NAMALWA (cell line): Measurements from ENCODE around the gene TRAF3IP3.

Source experiments
- DNase-seq: peaks from one replicate; pipeline ENCODE4 v3.0.0-alpha.2; 2015; ENCODE audit warnings: low spot score

The TRAF3IP3 gene

DNA sequence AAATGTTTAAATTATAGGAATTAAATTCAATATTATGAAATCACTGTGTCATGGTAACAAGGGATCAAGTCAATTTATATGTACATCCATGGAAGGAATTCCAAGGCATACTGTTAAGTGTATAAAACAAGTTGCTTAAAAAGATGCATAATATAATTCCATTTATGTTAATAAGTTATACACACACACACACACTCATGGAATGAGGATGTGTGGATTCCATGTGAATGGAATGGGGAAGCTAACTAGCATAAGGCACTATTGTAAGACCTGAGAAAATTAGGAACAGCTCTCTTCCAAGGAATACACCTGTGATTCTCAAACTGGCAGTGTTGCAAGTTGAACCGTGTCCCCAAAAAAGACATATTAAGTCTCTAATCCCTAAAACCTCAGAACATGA lies 17.6 kb upstream of the TRAF3IP3 start:
- DNase-seq = no peak

DNA sequence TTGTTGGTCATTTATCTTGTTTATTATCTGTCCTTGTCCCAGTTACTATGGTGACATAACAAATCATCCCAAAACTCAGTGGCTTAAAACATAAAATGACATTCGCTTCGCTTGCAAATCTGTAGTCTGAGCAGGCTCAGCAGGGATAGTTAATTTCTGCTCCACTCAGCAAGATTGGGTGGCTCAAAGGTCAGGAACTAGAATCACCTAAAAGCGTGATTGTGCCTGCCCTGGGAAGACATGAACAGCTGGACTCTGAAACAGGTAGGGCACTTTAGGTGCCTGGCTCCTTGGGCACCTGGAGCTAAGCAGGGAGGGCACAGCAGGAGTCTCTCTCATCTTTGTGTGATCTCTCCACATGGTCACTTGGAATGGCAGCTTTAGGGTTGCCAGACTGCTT lies 14.7 kb upstream of the TRAF3IP3 start:
- DNase-seq = no peak

DNA sequence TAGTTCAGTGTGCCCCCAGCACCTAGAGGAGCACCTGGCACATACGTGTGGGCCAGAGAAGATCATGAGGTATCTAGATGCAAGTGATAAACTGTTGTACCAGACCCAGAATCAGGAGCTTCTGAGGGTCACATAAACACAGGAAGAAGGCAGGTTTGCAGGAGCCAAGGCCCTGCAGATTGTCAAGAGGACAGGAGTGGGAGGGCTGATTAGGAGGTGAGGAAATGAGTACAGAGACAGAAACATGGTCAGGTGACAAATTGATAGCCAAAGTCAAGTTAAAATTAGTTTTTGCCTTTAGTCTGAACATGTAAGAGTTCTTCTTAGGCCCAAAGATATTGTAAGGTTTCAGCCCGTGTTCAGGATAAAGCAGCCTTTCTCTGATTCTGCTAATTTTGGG lies 14.0 kb upstream of the TRAF3IP3 start:
- DNase-seq = no peak

DNA sequence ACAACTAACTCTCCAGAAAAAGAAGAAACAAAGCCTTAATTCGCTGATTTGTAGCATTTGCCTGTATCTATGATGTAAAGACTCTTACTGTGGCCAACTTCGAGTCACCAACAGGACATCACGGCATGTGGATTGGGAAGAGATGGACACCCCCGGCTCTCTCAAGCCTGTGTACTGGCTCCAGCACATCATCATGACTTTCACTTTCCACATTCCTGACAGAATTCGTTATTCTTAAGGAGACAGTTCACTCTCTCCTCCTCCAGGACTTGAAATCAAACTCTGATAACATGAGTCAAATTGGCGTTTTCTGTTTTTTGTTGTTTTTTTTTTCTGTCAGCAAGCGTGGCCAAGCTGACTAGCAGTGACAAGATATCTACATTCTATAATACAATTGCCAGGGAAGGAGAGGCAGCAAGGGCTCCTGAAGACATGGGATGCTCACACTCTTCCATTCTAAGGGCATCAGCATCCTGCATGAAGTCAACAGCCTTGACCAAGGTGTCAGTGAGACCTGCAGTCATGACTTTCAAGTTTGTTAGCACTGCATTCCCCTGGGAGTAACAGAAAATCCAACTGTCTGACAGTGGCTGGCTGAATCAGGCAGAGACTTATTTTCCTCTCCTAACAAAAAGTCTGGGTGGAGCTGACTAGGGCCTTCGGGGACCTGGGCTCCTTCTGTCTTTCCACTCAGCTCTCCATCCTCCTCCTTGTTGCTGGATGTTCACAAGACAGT lies 13.3 kb upstream of the TRAF3IP3 start:
- DNase-seq = no peak

DNA sequence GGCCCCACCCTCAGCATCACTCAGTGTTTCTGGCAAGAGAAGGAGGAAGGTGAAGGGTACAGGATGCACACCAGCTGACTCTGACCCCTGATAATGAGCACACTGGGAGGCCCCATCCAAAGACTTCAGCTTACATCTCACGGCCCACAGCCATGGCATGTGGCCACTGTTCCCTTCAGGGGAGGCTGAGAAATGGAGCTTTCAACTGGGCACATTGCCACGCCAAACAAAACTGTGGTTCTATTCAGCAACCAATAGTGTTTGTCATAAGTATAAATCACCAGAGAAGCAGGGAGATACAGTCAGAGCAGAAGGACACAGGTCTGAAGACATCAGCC lies 12.7 kb upstream of the TRAF3IP3 start:
- DNase-seq = no peak

DNA sequence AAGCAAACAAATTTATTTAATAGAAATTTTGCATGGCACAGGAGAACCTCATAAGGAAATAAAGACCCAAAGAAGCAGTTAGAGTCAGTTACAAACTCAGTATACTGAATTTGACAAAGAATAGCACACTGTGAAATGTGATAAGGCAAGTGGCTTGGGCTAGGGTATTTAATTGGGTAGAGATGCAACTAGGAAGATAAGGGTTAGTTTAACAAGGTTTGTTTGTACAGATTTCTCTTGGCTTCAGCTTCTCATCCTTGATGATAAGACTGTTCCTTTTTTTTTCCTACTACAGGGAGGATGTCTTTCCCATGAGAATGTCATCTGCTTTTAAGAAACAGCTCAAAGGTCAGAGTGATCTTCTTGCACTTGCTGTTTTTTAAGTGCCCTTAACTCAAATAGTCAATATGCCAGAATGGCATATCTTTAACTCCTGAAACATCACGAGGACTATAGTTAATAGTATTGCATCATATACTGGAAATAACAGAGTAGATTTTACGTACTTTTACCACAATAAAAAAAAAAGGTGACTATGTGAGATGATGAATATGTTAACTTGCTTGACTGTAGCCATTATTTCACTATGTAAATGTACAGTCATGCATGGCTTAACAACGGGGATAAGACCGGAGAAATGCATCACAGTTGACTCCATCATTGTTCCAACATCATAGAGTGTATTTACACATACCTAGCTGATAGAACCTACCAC lies 9.2 kb upstream of the TRAF3IP3 start:
- no peak for DNase-seq

DNA sequence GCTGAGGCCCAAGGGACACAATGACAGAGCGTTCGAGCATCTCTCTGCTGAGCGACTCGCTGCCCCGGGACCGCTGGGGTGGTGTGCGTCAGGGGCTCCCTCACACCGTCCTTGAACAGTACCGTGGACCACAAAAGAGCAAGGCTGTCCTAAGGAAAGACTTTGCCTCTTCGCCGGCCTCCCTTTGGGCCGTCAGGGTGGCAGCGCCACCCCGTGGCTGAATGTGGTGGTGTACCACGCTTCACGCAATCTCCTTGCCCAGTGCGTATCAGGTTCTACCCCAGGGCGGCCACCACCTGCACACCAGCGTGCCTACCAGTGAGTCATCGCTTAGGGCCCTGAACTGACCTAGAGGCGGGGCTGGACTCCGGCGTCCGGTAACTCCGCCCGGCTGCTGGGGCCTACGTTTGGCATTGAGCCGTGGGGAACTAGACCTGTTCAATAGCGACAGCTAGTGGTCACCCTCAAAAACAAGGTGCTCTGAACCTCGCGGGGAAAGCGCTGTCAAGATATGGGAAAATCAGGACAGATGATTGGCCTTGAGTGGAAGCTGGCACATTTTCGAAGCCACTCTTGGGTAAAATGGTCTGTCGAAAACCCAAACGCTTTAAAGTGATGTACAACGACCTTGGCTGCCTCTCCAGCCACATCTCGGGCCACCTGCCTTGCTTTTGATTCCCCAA lies 8.1 kb upstream of the TRAF3IP3 start:
- DNase-seq = no peak

DNA sequence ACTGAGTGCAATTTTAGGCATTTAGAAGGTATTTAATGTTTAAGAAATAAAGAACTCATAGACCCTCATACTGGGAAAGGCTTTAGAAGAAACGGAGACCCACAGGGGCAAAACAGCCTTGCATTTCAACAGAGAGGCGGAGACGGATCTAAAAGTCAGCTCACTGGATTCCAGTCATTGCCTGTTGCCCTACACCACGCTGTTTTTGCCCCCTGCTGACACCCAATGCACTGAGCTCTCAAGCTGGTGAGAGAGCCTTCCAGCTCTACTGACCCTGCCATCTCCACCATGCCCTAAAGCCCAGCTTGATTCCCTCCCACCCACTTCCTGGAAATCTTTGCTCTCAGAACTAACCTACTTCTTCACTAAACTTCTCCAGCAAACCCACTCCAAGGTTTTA lies 7.2 kb upstream of the TRAF3IP3 start:
- DNase-seq = no peak

DNA sequence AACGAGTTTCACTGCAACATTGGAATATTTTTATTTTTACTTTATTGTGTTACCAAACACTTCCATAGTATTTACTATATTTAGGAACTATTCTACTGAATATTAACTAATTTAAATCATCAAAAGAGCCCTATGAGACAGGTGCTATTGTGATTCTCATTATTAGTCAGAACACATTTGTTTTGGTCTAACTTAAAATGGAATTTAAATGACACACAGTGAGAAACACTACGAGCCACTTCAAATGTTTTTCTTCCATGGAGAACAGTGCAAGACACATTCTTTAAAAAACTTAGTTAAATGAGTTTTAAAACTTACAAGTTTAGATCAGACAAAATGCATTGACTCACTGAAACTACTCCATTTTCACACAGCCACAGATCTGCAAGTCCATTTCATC lies 6.6 kb upstream of the TRAF3IP3 start:
- no peak for DNase-seq

DNA sequence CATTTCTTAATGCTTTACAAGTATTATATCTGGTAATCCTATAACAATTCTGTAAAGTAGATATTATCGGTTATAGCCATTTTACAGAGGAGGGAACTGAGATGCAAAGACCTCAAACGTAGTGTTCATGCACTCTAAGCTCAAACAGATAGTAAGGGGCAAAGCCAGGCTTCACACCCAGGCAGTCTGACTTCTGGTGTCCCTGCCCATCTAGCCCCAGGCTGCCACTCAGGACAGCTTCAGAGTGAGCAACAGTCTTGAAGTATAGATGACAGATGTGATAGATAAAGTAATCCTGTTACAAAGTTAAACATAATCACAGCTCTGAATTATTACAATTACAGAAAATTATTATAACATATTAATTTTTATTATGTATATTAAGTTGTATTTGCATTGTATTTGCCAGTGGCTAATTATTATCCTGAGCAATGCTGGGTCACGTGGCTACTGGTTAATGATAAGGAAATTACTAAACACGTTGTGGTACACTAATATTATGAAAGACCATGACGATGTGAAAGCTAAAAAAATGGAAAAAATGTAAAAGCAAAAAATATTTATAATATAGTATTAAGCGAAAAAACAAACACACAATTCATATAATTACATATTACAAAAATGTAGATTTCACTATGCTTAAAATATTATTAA lies 6.1 kb upstream of the TRAF3IP3 start:
- no peak for DNase-seq

DNA sequence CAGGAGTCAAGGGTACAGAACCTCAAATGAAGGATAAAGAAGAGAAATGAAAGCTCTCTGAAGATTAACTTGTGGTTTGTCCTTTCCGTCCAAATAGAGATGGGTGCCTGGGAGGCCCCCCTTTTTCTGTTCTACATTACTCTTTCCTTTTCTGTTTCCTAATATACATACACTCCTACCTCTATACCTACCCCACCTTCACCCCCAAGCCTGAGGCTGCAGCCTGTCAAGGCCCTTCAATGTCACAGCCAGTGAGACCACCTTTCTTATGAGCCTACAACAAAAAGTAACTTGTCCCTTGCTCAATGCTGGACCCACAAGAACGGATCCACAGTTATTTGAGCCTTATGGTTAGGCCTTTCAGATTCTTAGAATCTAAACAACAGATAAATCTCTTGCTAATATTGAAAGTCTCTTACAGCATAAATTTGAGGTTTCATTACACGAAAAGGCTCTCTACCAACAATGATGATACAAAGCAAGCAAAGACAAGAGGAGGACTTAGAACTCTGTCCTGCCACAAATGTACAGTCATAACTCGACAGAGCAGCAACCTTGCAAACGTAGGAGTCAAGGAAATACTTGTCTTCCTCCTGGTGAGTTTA lies 4.1 kb upstream of the TRAF3IP3 start:
- no peak for DNase-seq

DNA sequence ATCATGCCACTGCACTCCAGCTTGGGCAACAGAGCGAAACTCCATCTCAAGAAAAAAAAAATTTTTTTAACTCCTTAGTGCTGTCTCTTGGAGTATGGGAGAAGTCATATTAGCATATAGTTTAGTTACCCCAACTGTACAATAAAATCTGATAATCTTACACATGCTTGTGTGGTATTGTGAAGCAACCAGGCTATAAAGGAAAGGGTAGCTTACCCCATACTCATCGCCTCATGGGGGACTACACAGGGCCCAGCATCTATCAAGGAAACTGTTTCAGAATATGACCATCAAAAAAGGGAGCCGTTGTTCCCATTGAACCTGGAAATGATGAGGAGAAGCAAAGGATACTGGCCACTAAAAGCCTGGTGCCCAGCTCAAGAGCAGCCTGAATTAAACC lies 3.0 kb upstream of the TRAF3IP3 start:
- no peak for DNase-seq

DNA sequence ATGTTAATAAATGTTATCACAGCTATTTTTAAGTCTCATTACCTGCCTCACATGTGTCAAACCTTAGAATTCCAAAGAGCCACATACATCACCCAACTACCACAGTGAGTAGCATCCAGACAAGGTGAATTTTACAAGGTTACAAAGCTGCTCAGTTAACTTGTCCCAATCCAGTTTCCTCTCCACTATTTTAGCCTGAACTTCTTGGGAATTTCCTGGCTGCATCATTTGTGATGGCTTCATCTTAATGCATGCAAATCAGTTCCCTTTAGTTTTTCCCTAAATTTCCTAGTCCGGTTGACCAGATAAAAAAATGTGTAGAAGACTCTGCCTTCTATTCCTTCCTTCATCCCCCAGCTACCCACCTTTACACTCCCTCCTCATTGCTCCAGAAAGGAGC lies 597 bp upstream of the TRAF3IP3 start:
- no peak for DNase-seq

DNA sequence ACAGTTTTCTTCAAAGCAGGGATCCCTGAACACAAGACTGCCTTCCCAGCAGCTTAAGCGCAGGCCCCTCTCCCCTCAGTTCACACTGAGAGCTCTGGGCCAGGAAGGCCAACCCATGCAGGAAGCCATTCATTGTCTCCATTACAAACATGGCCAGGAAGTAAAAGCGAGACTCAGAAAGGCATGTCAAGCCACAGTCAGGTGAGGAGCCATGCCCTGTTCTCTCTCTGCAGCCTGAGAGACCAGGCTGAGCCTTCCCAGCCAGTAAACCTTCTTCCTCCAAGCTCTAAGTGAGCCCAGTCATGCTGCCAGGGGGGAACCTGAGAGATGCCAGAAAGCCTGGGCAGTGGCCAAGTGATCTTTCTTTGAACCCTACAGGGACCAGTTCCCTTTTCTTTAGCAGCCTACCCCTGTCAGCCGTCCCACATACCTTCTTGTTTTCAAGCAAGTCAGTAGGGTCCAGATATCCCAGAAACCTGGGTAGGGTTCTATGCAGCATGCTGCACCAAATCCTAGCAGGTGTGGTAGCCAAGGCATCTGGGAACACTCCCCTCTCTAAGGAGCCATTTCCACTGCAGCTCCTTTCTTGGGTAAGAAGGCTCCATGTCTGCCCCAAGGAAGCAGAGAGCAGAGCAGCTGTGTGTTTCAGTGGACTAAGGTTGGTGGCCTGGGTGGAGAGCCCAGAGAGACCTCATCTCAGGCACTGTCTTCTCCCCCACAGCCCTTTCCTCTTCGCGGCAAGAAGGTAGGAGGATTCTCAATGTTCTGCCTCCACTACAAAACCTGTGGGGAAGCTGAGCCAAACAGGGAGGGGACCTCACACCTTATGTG lies 977 bp downstream of the TRAF3IP3 start:
- no peak for DNase-seq

DNA sequence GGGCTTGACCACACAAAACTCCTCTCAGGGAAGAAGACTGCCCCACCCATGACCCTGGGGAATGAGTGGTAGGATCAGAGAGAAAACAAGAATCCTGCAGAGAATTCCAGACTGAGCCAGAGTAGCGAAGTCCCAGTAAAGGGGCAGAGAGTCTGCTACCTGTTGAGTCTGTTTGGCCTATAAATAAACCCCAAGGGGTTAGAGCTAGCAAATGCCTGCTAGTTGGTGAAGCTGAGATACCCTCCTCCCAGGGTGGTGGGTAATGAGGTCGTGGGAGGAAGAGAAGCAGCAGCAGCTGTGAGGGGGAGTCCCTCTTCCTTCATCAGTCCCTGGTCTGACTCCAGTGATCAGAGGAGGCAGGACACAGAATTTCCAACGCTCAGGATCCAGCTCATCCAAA lies 2.5 kb downstream of the TRAF3IP3 start:
- DNase-seq = no peak

DNA sequence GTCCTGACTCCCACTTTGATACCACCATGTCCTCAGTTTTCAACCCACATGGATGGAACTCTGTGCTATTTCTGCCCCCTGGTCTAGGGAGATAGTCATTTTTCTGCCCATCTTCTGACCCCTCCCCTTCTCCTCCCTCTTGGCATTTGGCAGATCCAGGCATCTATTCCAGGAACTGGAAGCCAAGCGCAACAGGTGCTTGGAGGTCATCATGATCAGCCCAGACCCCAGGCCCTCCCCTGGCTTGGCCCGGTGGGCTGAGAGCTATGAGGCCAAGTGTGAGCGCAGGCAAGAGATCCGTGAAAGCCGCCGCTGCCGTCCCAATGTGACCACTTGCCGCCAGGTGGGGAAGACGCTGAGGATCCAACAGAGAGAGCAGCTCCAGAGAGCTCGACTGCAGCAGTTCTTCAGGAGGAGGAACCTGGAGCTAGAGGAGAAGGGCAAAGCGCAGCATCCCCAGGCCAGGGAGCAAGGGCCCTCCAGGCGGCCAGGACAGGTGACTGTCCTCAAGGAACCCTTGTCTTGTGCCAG lies 4.0 kb downstream of the TRAF3IP3 start:
- no peak for DNase-seq

DNA sequence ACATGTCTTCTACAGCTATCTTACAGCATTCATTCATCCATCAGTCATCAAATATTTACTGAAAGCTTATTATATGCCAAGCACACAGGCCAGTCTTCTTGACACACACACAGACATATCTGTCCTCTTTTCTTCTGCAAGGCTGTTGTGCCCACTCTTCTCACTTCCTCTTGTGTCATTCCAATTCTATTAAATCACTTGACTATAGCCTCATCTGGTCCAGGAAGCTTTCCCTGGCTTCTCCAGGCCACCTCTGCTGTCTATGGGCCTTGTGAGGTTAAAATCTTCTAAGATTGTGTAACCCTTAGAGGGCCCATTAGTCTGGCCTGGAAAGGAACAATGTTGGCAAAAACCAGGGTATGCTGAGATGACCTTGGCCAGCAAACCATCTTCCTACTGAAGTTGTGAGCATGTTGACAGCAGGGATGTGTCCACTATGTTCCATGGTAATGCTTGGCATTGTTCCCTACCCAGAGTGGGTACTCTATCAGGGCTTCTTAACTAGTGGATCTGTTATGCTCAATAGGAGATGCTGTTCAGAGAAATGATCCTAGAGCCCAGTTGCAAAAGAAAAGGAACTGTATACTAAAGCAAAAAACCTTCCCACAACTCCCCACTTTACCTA lies 5.3 kb downstream of the TRAF3IP3 start:
- no peak for DNase-seq

DNA sequence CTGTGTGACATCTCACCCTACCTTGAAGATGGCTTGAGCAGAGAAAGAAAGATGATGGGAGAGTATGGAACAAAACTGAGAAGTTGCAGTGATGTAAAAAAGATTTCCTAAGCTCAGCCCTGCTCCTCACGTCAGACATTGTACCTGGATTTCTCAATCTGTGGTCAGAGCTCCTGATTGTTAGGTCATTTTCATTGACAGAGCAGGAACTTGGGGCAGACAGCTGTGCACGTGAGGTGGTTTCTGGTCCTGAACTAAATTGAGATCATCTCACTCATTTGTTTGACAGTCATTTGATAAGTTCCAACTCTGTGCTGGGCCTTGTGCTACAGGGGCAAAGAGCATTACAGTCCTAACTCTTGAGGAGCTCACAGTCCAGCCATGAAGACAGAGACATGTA lies 10.2 kb downstream of the TRAF3IP3 start:
- DNase-seq = no peak

DNA sequence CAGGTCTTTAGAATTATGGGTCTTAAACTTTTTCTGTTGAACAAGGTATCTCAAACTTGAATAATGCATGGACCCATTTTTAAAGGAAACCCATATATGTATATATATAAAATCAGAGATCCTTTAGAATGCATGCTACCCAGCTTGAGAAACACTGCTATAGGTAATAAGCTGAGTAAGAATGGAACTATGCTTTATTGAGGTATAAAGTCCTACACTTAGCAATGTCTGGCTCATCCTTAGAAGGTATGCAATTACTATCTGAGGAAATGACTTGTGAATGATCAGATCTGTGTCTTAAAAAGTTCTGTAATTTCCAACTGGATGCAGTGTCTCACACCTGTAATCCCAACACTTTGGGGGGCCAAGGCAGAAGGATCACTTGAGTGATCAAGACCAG lies 11.2 kb downstream of the TRAF3IP3 start:
- DNase-seq = no peak

DNA sequence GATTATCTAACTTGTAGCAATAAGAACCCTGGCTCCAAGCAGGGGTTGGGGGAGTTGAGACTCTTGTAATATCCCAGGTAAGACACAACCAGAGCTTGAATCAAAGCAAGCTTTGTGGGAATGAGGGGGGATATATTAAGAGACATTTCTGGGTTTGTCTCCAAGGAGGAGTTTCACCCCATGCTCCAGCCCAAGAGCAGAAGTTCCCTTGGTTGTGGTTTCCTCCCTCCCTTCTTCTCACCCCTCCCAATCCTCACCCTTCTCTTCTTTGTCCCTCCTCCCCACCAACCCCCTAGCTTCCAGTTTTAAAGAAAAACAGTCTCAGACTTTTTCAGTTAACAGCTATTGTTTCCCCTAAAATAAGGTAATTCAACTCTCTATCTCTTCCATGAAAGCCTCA lies 11.9 kb downstream of the TRAF3IP3 start:
- DNase-seq = no peak

DNA sequence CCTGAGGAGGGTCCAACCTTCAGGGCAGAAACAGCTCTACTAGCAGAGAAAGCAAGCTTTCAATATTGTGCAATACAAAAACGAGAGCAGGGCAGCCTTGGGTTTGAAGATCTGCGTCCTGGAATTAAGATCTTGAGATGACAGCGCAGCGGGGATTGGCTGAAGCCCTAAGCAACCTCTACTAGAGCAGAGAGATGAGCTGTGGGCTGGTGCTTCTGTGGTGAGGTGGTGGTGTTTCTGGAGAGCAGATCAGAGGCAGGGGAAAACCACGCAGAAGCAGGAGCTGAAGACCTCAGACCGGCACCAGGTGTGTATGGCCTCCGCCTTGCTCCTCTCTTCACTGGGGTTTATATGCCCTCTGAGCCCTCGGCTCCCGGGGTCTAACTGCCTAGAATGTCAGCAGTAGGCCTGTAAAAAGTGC lies 12.5 kb downstream of the TRAF3IP3 start:
- no peak for DNase-seq
